GM18870 (cell line): ENCODE results near the gene TPX2.

Source experiments
- ATAC-seq: cut with Tn5 transposase; IDR thresholded peaks from one replicate; pipeline ENCODE4 v1.9.1; 2021; ENCODE audit warnings: moderate library complexity; ENCODE audit not compliant: unreplicated experiment

Gene TPX2

GRCh38 chr20:31705598-31706597 lies 33.2 kb upstream of the TPX2 start:
- peak; percentile 79 for ATAC-seq

- ATAC-seq = no peak
Measured at GRCh38 chr20:31706607-31707257, 32.4 kb upstream of the TPX2 start.

- ATAC-seq = no peak
Measured at GRCh38 chr20:31707258-31707615, 31.9 kb upstream of the TPX2 start.

- no peak for ATAC-seq
Measured at GRCh38 chr20:31707994-31708735, 30.9 kb upstream of the TPX2 start.

GRCh38 chr20:31708736-31709534 lies 30.2 kb upstream of the TPX2 start:
- ATAC-seq = no peak

GRCh38 chr20:31709939-31710338 lies 29.2 kb upstream of the TPX2 start:
- no peak for ATAC-seq

GRCh38 chr20:31710423-31711108 lies 28.5 kb upstream of the TPX2 start:
- no peak for ATAC-seq

GRCh38 chr20:31711179-31712111 lies 27.6 kb upstream of the TPX2 start:
- ATAC-seq = no peak

- no peak for ATAC-seq
Measured at GRCh38 chr20:31712112-31712553, 27.0 kb upstream of the TPX2 start.

- no peak for ATAC-seq
Measured at GRCh38 chr20:31712564-31713311, 26.4 kb upstream of the TPX2 start.

- ATAC-seq = no peak
Measured at GRCh38 chr20:31713312-31714273, 25.5 kb upstream of the TPX2 start.

- ATAC-seq = no peak
Measured at GRCh38 chr20:31715766-31716165, 23.3 kb upstream of the TPX2 start.

- no peak for ATAC-seq
Measured at GRCh38 chr20:31716351-31716750, 22.7 kb upstream of the TPX2 start.

GRCh38 chr20:31716818-31717477 lies 22.1 kb upstream of the TPX2 start:
- ATAC-seq = peak; percentile 4

GRCh38 chr20:31717478-31718201 lies 21.4 kb upstream of the TPX2 start:
- peak; percentile 49 for ATAC-seq
